Stimulated activated CD8-positive, alpha-beta memory T cell treated with anti-CD3 and anti-CD28 coated beads, Interleukin-2, amount 100 ng/mL, for 1 hour (primary cell): ENCODE measurements around the gene CDC5L.
"Not testable (repeated sequence)": the region's sequence is repeated elsewhere in the genome, so short reads cannot be mapped to it uniquely, and the experiment has no call there.

ENCODE experiments used
- DNase-seq, 2 donors: peaks; one replicate each; pipeline ENCODE4 v3.0.0-alpha.2; 2020; ENCODE audit warnings: low read depth in 2 of 2

Gene CDC5L

GRCh38 chr6:44387346-44388134, at the start of gene CDC5L:
TSS of gene CDC5L (plus strand) at chr6:44387706. CDS start at chr6:44387824, 118 bp downstream.
- peak; percentile 78 to 85 for DNase-seq

- DNase-seq, result peak; percentile 25 to 32
Measured at GRCh38 chr6:44338228-44339122, 49.0 kb upstream of the CDC5L start.

GRCh38 chr6:44339301-44339700, 48.2 kb upstream of the CDC5L start:
- DNase-seq, result no peak

DNA sequence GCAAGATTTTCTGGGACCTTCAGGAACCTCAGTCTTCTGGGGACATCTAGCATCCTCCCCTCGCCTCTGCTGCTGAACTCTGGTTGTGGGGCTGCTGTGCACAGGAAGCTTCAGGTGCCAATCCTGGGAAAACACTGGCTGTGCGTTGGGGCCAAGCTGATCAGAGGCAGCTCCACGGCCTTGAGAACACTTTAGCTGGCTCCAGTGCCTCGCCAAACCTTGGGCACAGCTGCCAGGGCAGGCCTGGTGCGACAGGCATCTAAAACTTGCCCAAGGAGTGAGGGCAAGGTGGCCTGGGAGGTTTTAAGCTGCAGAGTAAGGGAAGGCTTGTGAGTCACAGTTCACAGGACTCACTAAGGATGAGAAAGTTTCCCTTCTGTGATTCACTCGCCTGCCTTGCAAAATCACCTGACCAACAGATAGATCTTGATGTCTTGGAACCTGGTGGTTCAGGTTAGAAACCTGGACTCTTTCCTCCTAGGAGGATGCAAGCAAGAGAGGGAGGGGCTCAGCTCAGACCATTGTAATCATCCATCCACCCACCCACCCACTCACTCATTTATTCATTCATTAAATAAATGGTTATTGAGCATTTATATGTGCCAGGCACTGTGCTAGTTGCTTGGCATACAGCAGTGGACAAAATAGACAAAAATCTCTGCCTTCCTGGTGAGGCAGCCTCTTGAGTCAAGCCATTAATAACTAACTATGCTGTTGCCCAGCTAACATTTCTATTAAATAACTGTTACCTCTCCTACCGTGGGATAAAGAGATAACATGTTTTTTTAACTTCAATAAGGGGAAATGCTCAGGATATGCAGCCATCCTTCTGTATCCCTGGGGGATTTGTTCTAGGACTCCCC, 47.5 kb upstream of the CDC5L start:
- no peak for DNase-seq

GRCh38 chr6:44341095-44341890, 46.2 kb upstream of the CDC5L start:
- no peak for DNase-seq

DNA sequence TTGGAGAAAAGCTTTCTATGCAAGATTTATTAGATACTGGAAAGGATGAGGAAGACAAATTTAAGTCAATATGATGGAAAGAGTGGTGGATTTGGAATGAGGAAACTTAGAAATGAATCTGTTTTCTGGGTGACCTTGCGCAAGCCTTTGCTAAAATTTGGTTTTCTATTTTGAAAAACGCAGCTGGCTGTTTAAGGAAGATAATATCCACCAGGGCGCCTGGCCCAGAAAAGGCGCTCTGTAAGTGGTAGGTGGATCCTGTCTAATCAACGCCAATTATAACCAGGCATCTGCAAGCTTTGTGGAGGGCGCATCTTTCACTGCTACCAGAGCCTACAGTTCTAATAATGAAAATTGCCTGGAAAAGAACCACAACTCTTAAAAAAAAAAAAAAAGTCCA, 45.5 kb upstream of the CDC5L start:
- no peak for DNase-seq

GRCh38 chr6:44342489-44342888, 45.0 kb upstream of the CDC5L start, which contains the start of gene SPATS1:
TSS of gene SPATS1 (plus strand) at chr6:44342650. CDS start at chr6:44343096, 446 bp downstream.
- DNase-seq, result no peak

DNA sequence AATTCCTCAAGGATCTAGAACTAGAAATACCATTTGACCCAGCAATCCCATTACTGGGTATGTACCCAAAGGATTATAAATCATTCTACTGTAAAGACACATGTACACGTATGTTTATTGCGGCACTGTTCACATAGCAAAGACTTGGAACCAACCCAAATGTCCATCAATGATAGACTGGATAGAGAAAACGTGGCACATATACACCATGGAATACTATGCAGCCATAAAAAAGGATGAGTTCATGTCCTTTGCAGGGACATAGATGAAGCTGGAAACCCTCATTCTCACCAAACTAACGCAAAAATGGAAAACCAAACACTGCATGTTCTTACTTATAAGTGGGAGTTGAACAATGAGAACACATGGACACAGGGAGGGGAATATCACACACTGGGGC, 40.7 kb upstream of the CDC5L start:
- not testable (repeated sequence) for DNase-seq

DNA sequence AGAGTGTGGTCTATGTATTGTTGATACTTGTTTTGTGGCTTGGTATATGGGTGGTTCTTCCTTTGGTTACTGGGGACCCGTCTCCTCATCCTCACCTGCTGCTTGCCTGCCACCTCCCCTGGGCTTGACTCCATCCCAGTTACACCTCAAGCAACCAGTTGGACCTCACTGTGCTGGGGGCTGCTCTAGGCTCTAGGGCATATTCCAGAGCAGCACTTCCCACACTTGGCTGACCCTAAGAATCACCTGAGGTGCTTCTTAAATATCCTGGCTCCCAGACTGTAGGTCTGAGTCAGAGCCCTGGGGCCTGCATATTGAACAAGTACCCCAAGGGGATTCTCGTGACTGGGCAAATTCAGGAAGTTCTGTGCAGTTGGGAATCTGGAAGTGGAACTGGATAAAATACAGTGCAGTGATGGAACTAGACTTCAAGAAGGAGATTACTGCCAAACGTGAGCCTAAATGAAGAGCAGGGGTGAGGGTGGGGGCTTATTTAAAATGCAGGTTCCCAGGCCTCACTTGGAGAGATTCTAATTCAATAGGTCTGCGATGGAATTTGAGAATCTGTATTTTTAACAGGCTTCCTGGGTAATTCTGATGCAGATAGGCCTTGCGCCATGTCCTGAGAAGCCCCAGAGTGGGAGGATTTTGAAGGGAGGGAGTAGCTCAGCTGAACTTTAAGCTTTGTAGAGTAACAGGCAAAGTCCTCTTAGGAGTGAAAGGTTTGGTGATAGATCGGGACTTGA, 37.4 kb upstream of the CDC5L start:
- no peak for DNase-seq

GRCh38 chr6:44350650-44350994, 36.9 kb upstream of the CDC5L start:
- not testable (repeated sequence) for DNase-seq

GRCh38 chr6:44352259-44352658, 35.2 kb upstream of the CDC5L start:
- no peak for DNase-seq

DNA sequence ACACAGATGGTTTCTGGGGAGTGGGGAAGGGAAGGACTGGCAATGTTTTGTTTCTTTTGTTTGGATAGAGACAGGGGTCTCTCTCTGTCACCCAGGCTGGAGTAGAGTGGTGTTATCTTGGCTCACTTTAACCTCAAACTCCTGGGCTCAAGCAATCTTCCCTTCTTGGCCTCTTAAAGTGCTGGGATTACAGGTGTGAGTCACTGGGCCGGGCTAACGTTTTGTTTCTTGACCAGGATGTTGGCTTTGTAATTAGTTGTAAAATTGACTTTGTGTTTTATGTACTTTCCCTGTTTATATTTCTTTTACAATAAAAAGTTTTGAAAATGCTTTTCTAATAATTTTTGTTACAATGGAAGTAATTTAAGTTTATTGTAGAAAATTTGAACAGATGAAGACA, 34.2 kb upstream of the CDC5L start:
- DNase-seq, result no peak

DNA sequence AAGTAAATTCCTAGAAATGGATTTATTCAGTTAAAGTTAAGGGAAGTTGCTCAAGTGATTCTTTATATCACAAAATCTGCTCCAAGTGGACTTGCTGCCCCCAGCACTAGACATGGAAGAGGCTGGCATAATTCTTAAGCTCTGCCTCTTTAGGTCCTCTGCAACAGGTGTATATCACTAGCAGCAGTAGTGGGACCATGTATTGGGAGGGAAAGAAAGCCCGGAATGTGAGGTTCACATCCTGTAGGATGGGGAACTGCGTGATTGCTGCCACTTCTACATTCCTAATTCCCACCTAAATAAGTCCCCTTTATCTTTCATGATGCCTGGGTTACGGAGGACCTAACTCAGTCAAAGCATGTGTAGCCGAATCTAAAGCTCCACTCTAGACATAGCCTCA, 31.9 kb upstream of the CDC5L start:
- DNase-seq, result no peak

GRCh38 chr6:44356487-44356886, 31.0 kb upstream of the CDC5L start:
- no peak for DNase-seq

DNA sequence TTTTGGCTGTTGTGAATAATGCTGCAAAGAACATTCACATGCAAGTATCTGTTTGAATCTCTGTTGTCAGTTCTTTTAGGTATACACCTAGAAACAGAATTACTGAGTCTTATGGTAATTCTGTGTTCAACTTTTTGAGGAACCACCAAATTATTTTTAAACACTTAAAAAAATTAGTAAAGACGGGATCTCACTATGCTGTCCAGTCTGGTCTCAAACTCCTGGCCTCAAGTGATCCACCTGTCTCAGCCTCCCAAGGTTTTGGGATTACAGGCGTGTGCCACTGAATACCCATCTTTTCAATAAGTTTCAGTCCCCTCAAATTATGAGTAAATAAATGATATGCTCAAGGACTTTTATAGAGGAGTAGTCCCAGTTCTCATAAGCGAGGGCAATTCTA, 27.5 kb upstream of the CDC5L start:
- no peak for DNase-seq

DNA sequence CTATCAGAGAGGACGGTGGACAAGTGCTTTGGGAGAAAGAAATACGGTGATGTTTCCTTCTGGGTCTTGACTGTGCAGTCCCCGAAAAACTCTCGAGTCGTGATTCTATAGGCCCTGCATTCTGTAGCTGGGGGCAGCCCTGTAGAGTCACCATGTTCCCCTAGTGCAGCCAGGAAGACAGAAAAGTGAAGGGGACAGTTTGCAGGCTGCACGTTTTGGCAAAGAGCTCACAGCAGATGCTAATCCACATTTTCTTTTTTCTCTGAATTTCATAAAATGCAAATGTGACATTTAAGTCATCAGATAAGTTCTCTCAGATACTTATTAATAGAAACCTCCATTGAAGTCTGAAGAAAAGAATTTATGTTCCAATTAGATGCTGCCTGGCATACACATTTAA, 25.6 kb upstream of the CDC5L start:
- DNase-seq, result no peak

DNA sequence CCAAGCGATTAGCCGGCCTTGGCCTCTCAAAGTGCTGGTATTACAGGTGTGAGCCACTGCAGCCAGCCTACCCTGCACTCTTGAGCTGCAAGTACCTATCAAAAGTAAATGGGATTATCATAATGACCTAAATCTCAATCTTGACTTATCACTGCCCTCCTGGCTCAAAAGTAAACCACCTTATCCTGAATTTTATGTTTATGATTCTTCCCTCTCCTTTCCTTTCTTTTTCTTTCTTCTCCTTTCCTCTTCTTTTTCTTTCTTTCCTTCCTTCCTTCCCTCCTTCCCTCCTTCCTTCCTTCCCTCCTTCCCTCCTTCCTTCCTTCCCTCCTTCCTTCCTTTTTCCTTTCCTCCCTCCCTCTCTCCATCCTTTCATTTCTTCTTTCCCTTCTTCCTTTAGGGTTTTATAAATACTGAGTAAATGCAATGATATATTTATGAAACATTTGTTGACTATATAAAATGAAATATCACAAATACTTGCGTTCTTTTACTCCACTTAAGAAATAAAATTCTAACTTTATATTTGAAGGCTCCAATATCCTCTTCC, 24.1 kb upstream of the CDC5L start:
- DNase-seq, result no peak

GRCh38 chr6:44366781-44367180, 20.7 kb upstream of the CDC5L start:
- DNase-seq, result no peak

DNA sequence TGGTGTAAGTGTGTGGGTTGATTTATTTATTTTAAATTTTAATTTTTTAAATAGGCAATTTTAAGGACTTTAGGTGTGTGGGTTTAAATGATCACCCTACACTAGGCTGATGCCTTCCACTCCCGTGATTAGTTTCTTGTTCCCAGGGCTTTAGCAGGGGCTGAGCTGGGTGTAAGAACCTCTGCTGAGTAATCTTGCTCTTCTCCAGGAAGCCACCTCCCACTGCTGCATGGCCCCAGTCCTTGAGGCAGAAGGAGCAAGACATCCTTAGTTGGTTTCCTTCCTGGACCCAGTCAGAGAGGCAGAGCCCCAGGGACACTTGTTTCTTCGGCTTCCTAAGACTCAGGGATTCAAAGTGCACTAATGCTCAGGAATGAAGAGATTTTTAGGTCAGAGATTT, 19.8 kb upstream of the CDC5L start:
- no peak for DNase-seq

GRCh38 chr6:44373051-44373450, 14.5 kb upstream of the CDC5L start:
- no peak for DNase-seq
